GM23338 (cell line): ENCODE data around the gene SYNDIG1.

ENCODE experiments used
- CTCF ChIP-seq, 2 experiments: fragments of 200-600 bp in 1 of 2; sonication (generic) in 1 of 2; conservative IDR thresholded peaks; 2 replicates each; pipeline versions ENCODE4 v1.5.1 to v1.6.1; 2016 to 2017; ENCODE audit warnings: antibody characterized with exemption in 2 of 2, low read depth in 2 of 2, mild to moderate bottlenecking in 2 of 2, moderate library complexity in 1 of 2
- EZH2 ChIP-seq: fragments of 200-600 bp; sonication (generic); IDR thresholded peaks from one replicate; pipeline ENCODE4 v1.8.0; 2017; ENCODE audit warnings: antibody characterized with exemption, mild to moderate bottlenecking, low read depth; ENCODE audit not compliant: unreplicated experiment
- JUNB ChIP-seq: IDR thresholded peaks from one replicate; pipeline ENCODE4 v1.6.1; 2016; ENCODE audit warnings: antibody characterized with exemption; ENCODE audit not compliant: unreplicated experiment
- POLR2AphosphoS5 ChIP-seq: IDR thresholded peaks from 2 replicates; pipeline ENCODE4 v1.6.1; 2016; ENCODE audit warnings: antibody characterized with exemption, low read depth

GRCh38 chr20:24616258-24617079 lies 147.0 kb downstream of the SYNDIG1 start:
- TF ChIP-seq CTCF (conservative IDR thresholded peaks at IDR 0.05; ENCODE audit: low read depth in 2 of 2) (no peak), POLR2AphosphoS5 (no peak), EZH2 (no peak), JUNB (no peak)
